Raji (cell line): Measurements from ENCODE around the gene LAMA3.

Experiments used
- POLR2A ChIP-seq: IDR thresholded peaks from 2 replicates; pipeline ENCODE4 v1.6.1; 2011; ENCODE audit warnings: low read depth, low read length, control low read depth; ENCODE audit not compliant: insufficient read depth

LAMA3 gene

DNA sequence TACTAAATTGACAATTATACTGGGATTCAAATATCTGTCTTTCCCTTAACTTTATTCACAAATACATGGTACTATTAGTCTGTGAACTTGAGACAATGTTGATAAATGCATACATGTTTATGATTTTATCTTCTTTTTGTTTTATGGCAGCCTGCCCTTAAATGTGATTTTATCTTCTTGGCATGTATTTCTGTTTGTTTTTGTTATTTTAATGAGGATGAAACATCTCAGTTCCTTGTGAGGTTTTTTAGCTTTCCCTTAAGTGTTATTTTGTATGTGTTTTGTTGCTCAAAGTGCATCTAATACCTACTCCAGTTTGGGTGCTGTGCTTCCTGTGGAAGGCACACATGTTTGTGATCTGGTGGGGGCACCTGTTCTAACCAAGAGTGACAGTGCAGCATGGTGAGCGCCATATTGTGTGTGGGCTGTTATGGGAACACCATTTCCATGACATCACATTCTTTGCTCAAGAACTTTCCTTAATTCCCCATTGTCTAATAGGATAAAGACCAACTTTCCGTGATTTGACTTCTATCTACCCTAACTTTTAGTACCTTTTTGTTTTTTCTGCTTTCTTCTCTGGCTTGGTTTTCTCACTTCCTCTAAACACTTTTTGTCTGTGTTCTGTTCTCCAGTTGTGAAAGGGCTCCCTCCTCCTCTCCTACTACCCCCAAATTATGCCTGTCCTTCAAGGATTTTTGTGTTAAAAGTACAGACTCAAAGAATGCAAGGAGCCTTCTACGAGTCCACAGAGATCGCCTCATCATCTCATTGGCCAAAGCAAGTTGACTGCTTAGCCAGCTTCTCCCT is 163.2 kb downstream of the LAMA3 start:
- TF ChIP-seq POLR2A = no peak

DNA sequence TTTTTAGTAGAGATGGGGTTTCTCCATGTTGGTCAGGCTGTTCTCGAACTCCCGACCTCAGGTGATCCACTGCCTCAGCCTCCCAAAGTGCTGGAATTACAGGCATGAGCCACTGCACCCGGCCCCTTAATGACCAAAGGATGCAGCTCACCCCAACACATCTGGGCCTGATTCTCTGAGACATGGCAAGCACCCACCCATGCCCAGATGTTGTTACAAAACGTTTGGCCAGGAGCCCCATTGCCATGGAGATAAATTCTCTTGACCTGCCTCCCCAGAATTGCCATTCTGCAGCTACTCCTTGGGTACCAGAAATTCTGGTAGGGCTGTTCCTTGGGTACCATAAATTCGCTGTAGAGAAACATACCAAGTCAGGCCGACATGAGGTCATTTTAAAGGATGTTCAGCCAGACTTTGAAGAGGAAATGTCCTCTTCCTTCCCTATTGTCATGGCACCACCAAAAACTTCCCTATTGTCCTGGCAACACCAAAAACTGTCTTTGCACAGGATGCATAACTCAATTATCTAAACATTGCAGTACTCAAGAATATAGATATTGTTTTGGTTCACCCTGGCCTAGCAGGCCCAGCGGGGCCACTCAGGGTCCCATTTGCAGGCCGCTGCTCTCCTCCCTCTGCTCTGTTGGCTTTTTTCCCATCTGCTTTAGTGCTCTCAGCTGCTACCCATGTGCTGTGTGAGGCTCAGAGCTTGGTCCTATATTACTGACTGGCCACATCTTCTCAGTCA is 164.4 kb downstream of the LAMA3 start:
- TF ChIP-seq POLR2A = no peak

DNA sequence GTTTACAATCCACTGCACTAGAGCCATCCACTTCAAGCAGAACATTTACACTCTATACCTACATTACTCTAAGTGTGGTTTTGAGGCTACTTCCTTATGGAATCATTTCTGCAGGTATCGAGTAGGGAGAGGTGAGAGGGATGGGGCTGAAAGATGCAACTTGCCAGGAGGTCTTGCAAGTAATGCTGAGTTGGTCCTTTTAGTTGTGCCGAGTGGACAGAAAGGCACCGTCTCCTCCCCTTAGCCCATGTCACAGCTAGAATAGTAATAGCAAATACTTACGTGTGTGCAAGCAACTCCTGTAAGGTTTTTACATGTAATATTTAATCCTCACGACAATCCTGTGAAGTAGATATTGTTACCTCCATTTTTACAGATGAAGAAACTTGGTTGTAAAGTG is 166.5 kb downstream of the LAMA3 start:
- TF ChIP-seq POLR2A = no peak

DNA sequence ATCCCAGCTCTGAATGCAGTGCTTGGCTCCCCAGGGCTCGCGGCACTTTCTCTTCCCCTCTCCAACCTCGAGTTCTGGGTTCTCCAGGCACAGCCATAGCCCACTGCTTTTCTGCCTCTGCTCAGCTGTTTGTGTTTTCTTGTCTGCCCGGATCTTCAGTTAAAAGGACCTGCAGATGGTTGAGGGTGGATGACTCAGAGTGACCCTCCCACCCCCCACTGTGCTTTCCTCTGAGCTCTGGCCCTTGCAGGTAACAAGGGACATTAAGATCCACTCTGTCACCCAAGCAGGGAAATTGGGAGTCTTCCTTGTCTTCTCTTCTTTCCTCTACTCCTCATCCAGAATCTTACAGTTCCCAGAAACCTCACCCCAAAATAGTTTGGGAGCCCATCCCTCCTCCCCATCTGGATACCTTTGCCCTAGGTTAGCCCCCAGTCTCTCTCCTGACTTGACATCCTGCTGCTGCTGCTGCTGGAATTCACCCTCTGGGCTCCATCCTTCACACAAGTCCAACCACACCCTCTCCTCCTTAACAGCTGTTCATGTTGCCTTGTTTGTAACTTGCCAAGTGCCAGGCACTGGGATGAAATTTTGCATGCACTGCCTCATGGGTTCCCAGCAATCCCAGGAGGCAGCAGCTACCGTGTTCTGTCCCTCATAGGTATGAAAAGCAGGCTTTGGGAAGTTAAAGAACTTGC is 167.4 kb downstream of the LAMA3 start:
- TF ChIP-seq POLR2A = no peak

DNA sequence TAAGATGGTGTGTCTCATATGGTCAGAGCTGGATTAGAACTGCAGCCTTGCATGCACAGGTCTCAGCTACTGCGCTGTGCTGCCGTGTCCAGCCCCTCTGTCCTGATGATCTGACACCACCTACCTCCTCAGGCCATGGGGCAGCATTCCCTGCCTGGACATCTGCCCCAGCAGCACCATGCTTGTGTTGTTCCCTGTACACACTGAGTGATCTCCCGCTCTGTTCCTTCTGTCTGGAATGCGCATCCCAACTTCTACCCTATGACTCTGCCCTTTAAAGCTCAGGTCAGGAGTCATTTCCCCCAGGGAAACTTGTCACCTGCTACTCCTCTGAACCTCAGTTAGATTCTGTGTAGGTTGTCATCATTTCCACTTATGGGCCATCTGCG is 167.9 kb downstream of the LAMA3 start:
- no peak for TF ChIP-seq POLR2A

DNA sequence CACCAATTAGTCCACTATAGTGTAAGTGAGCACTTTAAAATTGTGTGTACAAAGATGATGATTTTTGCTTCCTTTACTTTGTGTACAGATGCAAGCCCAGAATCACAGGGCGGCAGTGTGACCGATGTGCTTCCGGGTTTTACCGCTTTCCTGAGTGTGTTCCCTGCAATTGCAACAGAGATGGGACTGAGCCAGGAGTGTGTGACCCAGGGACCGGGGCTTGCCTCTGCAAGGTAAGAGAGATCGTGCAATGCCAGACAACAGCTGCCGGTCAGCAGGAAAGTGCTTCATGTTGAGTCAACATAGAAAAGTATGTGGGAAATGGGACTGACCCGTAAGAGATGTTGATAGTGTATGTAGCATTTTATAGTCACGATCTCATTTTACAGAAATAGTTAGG is 168.5 kb downstream of the LAMA3 start:
- TF ChIP-seq POLR2A = no peak

DNA sequence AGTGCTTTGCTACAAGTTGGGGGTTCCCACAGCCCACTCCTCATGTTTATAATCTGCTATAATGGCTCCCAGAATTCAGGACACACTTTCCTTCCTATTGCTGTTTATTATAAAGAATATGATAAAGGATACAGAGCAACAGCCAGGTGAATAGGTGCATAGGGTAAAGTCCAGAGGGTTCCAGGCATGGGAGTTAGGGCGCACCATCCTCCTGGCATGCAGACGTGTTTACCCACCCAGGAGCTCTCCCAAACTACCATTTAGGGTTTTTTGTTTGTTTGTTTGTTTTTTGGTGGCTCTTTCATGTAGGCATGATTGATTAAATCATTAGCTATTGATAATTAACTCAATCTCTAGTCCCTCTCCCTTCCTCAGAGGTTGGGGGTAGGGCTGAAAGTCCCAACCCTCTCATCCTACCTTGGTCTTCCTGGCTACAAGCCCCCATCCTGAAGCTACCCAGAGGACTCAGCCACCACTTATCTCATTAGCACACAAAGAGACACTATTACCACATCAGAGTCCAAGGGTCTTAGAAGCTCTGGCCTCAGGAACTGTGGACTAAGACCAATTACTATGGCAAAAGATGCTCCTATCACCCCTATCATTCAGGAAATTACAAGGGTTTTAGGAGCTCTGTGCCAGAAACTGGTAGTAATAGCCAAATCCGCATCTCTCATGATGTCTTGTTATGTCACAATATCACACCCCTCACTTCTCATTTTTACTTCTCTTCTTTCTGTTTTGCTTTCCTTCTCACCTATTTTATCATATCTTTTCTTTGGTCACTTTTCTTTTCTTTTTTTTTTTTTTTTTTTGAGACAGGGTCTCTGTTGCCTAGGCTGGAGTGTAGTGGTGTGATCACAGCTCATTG is 170.4 kb downstream of the LAMA3 start:
- TF ChIP-seq POLR2A = no peak

DNA sequence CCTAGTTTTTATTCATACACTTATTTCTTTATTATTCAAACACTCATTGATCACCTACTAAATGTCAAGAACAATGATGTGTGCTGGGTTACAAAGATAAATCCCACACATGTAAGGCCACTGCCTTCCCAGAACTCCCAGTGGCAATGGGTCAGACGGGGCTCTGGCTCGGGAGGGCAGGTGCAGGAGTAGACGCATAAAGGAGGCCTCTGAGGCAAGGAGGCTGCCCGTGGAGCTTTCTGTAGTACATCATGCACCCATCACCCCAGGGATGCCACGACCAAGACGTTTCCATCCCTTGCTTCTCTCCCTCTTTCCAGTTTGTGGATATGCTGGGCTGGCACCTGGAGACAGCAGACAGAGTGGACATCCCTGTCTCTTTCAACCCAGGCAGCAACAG is 172.1 kb downstream of the LAMA3 start:
- no peak for TF ChIP-seq POLR2A

DNA sequence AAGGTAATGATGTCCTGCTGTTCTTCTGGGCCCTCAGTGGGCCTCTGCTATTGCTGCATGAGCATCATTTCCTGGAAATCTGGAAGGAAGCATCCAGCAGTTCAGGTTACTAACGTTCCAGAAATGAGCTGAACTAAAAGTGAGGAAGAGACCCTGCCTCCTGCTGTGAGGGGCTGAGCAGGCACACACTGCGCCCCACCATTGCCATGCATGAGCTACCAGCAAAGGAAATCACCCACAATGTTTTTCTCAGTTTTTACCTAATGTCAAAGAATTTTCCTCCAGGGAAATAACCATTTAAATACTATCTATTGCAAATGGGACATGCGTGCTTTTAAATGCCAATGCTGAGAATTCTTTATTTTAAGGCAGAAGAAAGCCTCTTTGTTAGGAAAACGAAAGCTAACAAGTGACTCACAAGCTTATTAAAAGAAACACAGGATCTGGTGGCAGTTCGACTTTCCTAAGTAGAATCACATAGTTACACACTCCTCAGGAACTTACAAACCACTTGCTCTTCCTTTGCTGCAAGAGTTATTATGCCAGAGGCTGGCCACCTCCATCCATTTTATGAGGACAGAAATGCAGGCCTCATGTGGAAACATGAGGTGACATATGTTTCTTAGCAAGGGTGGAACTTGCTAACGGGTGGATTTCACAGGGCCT is 172.7 kb downstream of the LAMA3 start:
- TF ChIP-seq POLR2A = no peak

DNA sequence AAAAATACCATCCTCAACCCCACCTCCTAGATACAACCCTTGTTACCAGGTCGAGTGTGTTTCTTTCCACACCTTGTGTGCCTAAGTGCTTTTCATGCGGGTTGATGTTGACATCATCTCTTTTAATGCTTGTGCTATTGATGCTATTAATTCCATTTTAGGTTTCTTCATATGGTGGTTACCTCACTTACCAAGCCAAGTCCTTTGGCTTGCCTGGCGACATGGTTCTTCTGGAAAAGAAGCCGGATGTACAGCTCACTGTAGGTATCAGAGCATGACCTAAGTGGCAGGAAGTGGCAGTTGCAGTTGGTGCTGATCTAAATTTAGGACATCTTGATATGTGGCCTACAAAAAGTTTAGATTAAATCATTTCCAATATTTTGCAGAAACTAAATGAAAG is 175.4 kb downstream of the LAMA3 start:
- TF ChIP-seq POLR2A = no peak

DNA sequence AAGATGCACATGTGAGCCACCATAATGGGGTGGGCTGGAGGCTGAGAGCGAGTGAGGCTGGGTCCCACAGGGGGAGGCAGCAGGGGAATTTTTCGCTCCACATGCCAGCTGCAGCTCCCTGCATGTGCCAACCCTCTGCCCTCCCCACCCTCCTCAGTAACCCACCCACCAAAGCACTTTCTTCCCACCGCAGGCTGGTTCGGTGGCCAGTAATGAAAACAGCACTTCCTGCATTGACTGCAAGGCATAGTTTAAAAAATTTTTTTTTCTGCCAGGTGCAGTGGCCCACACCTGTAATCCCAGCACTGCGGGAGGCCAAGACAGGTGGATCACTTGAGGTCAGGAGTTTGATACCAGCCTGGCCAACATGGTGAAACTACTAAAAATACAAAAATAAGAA is 177.8 kb downstream of the LAMA3 start:
- TF ChIP-seq POLR2A = no peak

DNA sequence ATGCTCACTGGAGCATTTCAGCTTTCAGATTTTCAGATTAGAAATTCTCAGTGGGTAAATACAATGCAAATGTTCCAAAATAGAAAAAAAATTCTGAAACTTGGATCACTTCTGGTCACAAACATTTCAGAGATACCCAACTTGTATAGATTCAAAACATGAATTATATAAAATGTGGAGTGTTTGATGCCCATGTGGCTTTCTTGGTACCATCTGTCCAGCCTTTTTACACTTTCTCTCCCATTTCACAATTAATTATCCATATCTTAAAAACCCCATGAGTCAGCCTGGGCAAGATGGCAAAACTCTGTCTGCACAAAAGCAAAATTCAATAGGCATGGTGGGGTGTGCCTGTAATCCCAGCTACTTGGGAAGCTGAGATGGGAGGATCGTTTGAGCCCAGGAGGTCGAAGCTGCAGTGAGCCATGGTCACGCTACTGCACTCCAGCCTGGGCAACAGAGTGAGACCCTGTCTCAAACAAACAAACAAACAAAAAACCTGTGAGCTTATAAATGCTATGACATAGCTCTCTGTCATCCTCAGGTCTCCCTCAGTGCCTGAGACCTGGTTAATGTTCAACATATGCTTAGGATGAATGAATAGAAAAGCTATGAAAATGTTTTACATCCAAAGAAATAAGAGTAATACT is 179.0 kb downstream of the LAMA3 start:
- no peak for TF ChIP-seq POLR2A

DNA sequence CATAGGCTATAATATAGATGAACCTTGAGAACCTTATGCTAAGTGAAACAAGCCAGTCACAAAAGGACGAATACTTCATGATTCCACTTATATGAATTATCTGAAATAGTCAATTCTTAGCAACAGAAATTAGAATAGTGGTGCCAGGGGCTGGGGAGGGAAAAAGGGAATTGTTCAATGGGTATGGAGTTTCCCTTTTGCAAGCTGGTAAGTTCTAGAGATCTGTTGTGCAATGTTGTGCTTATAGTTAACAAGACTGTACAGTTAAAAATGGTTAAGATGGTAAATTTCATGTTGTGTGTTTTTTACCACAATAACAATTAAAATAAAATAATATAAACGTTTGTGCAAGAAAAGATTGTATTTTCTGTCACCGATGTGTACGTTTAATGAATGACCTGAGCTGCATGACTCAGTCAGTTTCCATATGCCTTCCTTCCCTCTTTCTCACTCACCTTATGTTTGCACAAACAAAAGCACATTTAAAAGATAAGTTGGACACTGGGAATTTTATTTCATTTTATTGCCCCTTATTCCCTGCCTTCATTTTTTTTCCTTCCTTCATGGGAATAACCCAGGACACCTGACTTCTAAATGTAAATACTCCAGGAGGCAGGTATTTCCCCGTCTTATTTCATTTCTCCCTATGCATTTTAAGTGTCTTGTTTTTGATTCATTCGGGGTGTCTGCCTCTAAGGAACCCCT is 181.6 kb downstream of the LAMA3 start:
- TF ChIP-seq POLR2A = no peak
